ENCODE results near the gene ACO2.
A peak's percentile ranks its signal among the peaks of the same experiment; 100 is the strongest.

ACO2 gene

DNA sequence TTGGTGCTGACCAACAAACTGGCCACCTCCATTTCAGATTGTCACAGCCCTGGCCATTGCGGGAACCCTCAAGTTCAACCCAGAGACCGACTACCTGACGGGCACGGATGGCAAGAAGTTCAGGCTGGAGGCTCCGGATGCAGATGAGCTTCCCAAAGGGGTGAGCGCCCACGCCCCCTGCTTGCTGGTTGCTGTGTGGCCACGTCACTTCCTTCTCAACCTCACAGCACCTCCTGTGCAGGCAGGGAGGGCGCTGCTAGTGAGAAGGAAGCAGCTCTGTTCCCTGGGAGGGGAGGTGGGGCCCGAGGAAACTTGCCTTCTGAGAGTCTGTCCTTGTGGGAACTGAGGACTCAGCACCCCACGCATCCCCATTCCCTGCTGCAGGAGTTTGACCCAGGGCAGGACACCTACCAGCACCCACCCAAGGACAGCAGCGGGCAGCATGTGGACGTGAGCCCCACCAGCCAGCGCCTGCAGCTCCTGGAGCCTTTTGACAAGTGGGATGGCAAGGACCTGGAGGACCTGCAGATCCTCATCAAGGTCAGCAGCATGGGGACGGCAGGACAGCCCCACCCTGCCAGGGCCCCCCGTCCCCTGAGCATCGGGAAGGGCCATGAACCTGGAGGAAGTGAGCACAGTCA, 56.0 kb downstream of the ACO2 start:
- DNase-seq: no peak

DNA sequence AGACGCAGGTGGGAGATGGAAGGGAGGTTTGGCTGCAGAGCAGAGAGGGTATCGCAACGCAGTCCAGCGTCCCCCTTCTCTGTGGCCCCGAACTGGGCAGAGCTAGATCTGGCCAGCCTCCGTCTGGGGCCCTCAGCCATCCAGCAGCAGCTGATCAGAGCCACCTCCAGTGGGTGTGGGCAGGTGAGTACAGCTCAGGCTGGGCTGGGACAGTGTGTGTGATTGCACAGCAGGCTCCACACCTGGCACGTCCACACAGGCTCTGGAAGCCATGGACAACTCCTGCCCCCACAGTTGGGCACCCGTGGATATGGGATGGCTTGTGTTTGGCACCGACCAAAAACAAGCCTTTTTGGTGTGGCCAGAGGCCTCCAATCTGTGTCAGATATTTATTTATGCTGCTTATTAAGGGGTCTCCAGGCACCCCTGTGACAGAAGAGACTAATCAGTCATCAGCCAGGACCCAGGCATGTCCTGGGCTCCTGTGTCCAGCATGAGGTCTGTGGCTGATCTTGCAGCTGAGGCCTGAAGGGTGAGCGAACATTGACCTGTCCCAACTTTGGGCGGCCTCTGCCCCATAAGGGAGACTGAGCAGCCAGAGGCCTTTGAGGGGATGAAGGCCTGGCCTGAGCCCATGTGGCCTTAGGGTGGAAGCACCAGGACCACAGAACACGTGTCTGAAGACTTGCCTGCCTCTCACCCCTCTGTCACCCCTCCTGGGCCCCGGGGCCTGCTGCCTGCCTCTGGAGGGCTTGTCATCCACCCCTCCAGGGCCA, 56.7 kb downstream of the ACO2 start:
- no peak for DNase-seq

DNA sequence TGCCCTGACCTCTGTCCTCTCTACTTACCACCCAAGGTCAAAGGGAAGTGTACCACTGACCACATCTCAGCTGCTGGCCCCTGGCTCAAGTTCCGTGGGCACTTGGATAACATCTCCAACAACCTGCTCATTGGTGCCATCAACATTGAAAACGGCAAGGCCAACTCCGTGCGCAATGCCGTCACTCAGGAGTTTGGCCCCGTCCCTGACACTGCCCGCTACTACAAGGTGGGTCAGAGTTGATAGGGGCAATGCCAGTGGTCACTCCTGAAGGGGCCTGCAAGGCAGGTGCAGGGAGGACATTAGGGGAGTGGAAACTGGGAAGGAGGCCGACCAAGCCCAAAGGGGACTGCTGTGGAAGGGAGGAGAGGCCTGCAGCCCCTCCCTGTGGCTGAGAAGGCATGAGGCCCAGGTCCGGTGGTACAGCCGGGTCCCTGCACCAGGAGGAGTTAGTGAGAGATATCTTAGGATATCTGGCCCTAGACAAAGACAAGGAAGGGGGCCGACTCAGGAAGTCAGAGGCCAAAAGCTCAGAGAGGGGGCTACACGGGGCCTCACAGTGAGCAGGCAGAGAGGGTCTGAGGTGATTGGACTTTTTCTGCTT, 57.4 kb downstream of the ACO2 start:
- no peak for DNase-seq

DNA sequence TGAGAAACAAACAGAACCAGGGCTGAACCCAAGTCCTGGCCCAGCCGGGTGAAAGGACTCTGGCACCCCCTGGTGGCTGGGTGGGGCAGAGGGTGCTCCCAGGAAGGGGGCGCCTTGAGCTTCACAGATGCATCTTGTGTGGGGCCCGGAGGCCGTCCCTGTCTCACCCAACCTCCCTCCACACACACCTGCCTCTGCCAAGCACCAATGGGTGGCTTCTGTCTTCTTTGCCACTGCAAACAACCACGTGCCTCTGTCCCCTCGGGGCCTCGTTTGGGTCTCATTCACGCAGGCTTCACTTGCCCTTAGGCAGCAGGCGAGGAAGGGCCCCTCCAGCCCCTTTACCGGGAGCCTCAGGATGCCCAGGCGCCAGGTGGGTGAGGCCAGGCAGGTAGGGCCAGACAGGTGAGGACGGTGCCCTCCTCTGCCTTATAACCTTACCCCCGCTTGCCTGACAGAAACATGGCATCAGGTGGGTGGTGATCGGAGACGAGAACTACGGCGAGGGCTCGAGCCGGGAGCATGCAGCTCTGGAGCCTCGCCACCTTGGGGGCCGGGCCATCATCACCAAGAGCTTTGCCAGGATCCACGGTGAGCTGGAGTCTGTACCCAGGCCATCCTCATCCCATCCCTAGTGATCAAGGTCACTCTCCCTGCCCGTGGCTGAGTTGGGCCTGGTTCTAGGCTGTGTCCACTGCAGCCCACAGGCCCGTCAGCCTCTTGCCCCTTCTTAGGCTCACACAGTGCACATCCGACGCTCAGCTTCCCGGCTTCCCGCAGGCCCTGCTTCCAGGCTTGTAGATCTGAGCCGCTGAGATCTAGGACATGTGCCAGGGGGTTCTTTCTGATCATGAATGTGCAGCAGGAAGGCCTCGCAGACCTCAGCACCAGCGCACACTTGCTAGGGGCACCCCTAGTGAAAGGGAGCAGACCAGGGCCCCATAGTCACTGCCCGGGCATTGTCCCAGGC, 58.2 kb downstream of the ACO2 start:
- DNase-seq: peak in 1 of 2 experiments; percentile 41

DNA sequence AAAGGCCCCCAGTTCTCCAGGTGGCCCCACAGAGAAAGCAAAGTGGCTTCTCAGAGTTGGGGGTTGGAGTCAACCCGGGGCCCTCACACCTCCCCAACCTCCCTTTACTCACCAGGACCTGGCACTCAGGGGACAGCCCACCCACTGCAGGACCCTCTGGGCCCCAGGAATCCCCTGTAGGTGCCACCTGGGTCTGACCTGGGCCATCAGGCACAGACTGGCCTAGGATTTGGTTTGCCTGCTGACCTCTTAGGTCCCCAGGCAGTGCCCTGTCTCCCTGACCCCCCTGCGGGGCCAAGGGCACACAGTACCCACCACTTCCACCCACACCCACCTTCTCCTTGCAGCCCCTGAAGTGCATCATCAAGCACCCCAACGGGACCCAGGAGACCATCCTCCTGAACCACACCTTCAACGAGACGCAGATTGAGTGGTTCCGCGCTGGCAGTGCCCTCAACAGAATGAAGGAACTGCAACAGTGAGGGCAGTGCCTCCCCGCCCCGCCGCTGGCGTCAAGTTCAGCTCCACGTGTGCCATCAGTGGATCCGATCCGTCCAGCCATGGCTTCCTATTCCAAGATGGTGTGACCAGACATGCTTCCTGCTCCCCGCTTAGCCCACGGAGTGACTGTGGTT, 59.3 kb downstream of the ACO2 start:
- no peak for DNase-seq

DNA sequence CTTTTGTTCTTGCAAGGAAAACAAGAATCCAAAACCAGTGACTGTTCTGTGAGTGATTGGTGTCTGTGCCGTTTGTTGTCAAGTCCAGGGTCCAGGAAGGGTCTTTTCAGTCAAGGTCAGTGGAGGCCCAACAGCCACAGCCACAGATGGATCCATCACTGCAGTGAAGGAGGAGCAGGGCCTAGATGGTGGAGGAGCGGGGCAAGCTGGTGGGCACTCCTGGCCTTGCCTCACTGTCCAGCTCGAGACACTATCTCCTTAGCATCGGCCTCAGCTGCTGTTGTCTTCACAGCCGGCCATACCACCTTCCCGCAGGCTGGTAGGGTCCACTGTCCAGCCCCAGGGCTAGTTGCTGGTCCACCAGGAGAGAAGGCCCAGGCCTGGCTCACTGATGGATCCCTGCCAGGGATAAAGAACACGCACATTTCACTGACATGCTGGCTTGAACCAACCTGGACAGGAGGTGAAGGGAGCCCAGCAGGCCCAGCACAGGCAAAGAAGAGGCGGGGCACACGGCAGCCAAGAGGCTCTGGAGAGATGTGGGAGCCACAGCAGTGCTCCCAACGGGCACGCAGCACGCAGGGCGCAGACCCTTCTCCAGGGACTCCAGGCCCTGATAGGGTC, 60.1 kb downstream of the ACO2 start:
- DNase-seq: no peak

DNA sequence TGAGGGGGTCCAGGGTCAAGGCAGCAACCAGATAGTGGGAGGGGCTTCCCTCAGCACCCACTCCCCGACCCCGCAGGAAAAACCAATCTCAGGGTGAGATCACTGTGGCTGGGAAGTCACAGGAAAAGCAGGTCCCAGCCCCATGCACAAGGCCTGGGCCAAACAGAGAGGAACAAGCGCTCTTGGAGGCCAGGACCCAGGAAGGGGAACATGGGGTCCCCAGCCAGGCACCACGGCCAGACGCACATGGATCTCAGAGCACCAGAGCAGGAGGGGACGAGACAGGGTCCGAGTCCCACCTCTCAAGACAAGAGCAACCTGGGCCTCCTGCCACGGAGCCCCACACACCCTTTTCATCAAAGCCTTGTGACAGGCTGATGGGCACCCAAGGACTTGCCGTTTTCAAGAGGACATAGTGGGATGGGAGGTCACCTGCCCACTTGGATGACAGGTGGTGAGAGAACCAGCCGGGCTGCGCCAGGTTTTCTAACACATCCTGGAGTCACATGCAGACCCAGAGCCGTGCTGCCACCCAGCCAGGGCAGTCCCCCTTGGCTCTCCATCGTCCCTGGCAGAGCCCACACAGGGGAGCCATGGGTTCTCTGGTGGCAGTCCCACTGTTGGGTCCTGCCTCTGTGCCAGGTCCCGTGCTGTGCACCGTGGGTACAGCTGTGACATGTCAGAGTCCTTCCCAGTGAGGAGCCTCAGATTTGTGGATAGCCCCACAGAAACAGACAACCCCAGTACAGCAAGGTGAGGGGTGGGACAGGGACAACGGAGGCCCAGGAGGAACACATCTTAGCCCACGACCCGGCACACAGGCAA, 62.2 kb downstream of the ACO2 start:
- DNase-seq: no peak

DNA sequence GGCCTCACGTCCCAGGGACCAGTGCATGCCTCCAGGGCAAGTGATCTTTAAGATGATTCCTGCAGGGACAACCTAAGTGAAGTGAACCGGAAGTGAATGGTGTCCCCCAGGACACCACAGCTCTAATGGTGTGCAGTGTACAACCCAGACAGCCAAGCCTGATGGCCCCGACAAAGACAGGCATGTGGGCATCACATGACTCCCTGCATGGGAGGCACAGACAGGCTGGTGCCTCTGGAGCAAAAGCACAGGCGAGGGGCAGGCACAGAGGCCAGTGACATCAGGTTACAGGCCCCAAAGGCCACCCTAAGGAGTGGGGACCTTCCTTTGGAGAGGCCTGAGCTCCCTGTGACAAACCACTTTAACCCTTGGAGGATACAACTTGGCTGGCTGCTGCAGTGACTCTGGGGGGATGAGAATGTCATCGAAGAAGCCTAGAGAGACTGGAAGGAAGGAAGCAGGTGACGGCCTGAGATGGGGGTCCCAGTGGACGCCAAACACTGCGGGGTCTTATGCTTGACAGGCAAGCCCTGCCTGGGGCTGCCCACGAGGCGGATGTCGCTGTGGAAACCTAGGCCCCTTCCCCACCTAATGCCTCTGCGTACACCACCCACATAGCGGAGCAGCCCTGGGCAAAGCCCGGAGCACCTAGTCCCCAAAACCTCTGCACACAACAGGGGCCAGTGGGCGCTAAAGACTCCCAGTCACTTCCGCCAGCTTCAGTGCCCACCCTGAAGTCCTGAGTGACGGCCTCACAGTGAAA, 63.0 kb downstream of the ACO2 start:
- DNase-seq: no peak

DNA sequence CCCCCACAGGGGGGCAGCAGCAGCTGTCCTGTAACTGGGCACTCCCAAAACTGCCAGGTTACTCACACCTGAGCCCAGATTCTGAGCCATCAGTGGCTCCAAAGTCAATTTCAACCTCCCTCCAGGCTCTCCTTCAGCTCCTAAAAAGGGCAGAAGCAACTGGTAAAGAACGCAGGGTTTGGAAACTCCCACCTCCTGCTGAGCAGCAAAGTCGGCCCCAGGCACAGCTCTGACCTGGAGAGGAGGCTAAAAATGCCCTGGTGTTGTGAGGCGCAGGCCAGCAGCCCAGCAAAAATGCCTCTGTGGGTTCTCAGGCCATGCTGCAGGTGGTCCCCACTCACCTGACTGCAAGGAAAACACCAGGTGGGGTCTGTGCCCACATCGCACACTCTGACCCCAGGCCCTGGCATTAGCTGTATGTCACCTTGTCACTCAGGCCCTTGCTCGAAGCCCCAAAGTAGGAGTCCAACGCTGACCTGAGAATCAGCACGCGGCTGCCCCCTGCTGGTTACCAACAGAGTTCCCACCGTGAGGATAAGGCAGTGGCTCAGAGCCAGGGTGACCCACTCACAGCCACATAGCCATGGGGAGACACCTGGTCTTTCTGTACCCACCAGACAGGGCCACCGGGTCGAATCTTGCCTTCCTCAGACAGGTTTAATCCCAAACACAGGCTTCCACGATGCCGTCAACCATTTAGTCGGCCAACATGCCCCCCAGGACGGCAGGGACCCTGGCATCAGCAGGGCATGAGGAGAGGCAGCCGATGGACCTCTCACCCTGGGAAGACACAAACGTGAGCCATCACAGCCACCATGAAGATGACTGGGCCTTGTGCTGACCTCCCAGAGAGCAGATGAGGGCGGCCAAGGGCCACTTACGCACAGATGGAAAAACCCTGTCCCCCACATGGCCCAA, 64.2 kb downstream of the ACO2 start:
- DNase-seq: peak in 1 of 2 experiments; percentile 74

DNA sequence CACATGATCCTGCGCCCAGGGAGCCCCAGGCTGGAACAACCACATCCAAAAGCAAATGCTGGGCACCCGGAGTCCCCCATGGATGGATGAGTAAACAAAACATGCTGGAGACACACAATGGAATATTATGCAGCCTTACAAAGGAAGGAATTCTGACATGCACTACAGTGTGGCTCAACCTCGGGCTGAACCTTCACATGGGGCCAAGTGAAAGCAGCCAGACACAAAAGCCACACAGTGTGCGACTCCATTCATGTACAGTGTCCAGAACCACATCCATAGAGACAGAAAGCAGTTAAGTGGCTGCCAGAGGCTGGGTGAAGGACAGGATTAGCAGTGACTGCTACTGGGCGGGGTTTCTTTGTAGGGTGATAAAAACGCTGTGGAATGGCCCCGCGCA, 65.3 kb downstream of the ACO2 start:
- no peak for DNase-seq

DNA sequence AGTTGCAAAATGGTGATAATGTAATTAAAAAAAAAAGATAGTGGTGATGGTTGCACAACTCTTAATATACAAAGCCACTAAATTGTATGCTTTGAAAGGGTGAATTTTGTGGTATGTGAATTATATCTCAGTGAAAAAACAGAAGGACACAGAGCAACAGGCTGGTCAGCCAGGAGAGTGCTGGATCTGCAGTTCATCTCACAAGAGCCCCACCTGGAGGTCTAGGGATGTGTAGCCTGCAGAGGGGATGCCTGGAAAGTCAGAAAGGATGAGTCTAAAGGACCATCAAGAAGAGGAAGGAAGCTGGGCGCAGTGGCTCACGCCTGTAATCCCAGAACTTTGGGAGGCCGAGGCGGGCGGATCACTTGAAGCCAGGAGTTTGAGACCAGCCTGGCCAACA, 66.3 kb downstream of the ACO2 start:
- DNase-seq: peak in 1 of 2 experiments; percentile 22

DNA sequence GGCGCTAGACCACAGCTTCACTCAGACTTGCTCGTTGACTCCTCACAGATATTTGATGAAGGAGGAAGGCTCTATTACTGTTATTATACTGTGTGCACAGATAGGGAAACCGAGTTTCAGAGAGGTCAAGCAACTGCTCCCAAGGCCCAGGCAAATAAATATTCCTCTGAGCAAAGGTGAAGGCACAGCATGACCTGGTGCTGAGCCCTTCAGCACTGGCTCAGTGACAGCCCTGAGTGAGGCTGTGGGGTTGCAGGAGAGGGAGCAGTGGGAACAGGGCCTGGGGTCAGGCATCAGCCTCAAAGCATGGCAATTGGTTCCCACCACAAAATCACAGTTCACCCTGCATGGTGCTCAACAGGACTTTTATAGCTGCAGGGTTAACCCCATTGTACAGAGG, 68.3 kb downstream of the ACO2 start:
- DNase-seq: no peak

DNA sequence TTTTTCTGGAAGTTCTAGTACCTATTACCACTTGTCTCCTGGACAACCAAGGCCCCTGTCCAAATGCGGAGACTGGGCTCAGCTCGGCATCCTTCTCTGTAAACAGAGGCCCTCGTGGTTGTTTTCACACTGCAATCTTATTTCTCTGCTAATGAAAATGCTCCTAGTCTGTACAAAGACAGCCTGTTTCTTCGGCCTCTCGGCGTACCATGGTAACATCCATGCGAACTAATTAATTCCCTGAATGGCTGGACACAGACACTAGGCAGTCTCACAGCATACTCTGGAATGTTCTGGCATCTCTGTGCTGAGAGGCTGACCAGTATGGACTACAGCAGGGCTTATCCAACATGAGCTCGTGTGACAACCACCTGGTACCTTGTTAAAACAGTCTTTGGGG, 69.7 kb downstream of the ACO2 start:
- no peak for DNase-seq

DNA sequence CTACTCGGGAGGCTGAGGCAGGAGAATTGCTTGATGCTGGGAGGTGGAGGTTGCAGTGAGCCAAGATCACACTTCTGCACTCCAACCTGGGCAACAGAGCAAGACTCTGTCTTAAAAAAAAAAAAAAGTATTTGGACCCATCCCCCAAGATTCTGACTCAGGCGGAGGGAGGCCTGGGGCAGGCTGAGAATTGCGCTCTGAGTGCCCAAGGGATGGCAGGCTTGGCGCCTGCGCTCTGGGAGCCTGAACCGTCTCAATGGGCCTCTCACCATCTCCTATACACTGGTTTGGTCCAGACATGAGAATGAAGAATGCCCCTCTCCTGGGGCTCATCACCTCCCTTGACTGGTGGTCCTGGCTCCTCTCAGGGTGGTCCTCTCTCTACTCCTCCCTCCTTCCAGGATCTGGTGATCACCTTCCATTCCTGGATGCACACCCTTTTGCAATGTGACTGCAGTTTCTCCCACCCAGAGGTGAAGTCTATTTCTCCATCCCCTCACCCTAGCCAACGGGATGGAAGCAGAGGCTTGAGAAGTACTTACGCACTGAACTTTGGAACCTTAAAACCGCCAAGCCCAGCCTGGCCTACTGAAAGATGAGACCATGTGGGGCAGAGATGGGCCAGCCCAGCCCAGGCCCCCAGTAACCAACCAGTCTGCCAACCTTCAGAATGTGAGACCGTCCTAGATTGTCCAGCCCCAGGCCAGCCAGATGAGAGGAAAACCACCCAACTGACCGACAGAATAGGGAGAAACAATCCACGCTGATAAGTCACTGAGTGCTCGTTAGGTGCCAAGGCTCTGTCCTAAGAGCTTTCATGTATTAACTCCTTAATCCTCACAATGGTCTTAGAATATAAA, 70.5 kb downstream of the ACO2 start:
- DNase-seq: no peak

DNA sequence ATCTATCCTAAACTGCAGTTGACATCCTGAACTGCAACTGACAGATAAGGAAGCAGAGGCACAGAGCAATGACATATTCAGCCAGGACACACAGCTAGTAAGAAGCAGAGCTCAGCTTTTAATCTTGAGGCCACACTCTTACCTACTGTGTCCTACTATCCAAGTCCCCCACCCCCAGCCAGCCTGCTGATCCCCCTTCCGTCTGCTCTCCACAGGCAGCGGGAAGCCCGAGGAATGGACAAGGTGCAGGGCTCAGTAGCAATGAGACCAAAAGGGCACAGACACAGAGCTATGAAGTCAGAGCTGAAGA, 71.0 kb downstream of the ACO2 start:
- no peak for DNase-seq

DNA sequence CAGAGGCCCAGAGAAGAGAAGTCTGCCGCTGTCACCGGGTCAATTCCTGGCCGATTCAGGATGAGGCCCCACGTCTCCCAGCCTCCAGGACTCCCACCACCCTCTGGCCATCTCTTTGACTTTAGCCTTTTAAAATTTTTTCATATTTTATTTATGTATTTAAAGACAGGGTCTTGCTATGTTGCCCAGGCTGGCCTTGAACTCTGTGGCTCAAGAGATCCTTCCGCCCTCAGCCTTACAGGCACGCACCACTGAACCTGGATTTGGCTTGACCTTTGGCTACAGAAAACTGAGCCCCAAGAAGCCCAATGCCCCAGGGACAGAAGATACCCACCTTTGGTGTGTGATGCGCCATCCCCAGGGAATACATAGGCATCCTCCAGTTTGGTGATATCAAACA, 71.4 kb downstream of the ACO2 start:
- DNase-seq: no peak

DNA sequence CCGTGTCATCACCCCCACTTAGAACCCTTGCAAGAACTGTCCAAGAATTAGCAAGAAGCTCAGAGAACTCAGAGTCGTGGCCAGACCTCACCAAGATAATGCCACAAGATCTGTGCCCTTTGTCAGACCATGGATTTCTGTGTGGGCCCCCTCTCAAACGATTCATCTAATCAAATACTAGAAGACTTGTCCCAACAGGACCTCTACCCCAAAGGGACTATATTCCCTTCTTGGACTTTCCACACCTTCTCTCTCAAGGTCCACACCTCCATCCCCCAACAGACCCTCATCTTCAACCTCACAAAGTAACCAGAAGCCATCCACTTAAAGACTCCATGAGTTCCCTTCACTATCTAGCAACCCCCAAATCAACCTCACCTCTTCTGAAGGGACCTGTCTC, 72.6 kb downstream of the ACO2 start:
- no peak for DNase-seq

DNA sequence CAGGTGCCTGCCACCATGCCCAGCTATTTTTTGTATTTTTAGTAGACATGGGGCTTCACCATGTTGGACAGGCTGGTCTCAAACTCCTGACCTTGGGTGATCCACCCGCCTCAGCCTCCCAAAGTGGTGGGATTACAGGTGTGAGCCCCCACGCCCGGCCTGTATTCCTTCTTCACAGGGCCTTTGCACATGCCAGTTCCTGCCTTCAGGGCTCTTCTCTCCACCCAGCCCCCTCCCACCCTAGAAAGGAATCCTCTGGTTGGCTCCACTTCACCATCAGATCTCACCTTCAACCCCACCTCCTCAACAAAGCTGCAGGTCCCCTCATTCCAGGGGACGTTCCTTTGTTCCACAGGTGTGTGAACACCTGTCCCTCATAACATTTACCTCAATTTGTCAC, 73.3 kb downstream of the ACO2 start:
- no peak for DNase-seq
